ENCODE data around the gene CTDSPL. TPM values are rescaled to one million over a fixed set of nuclear protein-coding genes. Genes with fewer than 3 reads are reported as not detected.
A peak's percentile ranks its signal among the peaks of the same experiment; 100 is the strongest.

The CTDSPL gene
- total RNA-seq, 1 donor from 2014 or later = 72.7 TPM

DNA sequence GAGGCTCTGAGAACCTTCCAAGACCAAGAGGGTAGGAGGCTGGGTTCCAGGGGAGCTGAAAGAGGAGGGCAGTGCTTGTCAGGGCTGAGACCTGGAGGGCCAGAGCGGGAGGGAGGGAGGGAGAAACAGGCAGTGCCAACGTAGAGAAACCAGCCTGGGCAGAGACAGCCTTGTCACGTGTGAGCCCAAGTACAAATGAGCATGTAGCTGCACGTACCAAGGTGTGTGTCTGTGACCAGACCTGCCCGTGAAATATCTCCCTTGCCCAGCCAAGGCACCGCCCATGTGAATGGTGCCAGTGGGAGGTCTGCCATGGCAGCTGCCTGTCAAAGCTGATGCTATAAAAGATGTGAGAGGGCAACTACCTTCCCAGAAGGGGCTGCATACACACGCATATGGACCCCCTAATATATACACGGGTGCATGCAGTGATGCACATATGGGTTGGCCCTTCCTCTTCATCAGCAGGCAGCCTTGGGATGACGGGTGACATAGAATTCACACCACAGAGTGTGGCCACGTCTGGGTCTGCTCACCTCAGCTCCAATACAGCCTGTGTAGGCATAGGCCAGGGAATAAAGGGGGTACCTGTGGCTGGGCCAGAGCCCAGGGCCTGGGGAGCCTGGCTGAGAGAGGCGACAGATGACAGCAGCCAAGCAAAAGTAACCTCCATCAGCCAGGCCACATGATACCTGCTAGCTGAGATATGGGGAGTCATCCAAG is 7.8 kb upstream of the CTDSPL start:
- Mint-ChIP-seq H3K9me3 (no peaks in the 10 kb centered on the region), H3K27ac (no peak overlapping the region), H3K4me1 (ENCODE audit: unreplicated experiment) (peaks cover 4% of the 10 kb centered on the region)

GRCh38 chr3:37855363-37855970 is 6.2 kb upstream of the CTDSPL start:
- H3K27me3 Mint-ChIP-seq = no peaks in the 10 kb centered on the region
- H3K36me3 Mint-ChIP-seq = peaks cover 4% of the 10 kb centered on the region
- H3K9me3 Mint-ChIP-seq = no peaks in the 10 kb centered on the region
- TF ChIP-seq, protein P1, sequence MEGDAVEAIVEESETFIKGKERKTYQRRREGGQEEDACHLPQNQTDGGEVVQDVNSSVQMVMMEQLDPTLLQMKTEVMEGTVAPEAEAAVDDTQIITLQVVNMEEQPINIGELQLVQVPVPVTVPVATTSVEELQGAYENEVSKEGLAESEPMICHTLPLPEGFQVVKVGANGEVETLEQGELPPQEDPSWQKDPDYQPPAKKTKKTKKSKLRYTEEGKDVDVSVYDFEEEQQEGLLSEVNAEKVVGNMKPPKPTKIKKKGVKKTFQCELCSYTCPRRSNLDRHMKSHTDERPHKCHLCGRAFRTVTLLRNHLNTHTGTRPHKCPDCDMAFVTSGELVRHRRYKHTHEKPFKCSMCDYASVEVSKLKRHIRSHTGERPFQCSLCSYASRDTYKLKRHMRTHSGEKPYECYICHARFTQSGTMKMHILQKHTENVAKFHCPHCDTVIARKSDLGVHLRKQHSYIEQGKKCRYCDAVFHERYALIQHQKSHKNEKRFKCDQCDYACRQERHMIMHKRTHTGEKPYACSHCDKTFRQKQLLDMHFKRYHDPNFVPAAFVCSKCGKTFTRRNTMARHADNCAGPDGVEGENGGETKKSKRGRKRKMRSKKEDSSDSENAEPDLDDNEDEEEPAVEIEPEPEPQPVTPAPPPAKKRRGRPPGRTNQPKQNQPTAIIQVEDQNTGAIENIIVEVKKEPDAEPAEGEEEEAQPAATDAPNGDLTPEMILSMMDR (conservative IDR thresholded peaks at IDR 0.05) = peak; percentile 95
- peak overlapping the region; percentile 21 for H3K4me3 Mint-ChIP-seq
- H3K4me1 Mint-ChIP-seq (ENCODE audit: unreplicated experiment) = peaks cover 4% of the 10 kb centered on the region
- peak; percentile 86 for DNase-seq (ENCODE audit: extremely low spot score, unreplicated experiment)
- H3K27ac Mint-ChIP-seq = peak overlapping the region; percentile 7

More for the DNA sequence above, 7.8 kb upstream of the CTDSPL start:
- Mint-ChIP-seq H3K27me3 (no peaks in the 10 kb centered on the region), H3K36me3 (peaks cover 7% of the 10 kb centered on the region), H3K4me3 (no peak overlapping the region)
- TF ChIP-seq, protein P1 (conservative IDR thresholded peaks at IDR 0.05) = no peak
- no peak for DNase-seq (ENCODE audit: extremely low spot score, unreplicated experiment)

DNA sequence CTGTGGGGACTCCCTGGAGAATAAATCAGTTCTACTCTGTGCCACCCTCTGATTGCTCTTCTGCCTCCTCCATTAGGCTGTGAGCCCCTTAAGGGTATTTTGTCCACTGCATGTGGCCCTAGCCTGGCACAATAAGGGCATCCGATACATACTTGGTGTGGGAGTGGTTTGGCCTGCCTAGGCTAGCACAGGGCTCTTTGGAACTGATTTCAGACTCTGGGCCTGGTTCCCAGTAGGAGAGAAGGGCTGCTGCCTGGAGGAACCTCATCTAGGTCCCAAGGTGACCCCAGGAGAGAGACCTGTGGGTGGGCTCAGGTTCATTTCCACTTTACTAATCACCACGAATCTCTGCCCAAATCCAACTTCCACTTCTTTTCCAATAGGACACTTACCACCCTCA is 5.3 kb upstream of the CTDSPL start:
- DNase-seq (ENCODE audit: extremely low spot score, unreplicated experiment) = no peak
- H3K4me3 Mint-ChIP-seq = no peak overlapping the region
- H3K4me1 Mint-ChIP-seq (ENCODE audit: unreplicated experiment) = peaks cover 4% of the 10 kb centered on the region
- peaks cover 4% of the 10 kb centered on the region for H3K36me3 Mint-ChIP-seq
- TF ChIP-seq, protein P1 (conservative IDR thresholded peaks at IDR 0.05) = no peak
- no peaks in the 10 kb centered on the region for H3K27me3 Mint-ChIP-seq
- H3K9me3 Mint-ChIP-seq = no peaks in the 10 kb centered on the region
- H3K27ac Mint-ChIP-seq = no peak overlapping the region

DNA sequence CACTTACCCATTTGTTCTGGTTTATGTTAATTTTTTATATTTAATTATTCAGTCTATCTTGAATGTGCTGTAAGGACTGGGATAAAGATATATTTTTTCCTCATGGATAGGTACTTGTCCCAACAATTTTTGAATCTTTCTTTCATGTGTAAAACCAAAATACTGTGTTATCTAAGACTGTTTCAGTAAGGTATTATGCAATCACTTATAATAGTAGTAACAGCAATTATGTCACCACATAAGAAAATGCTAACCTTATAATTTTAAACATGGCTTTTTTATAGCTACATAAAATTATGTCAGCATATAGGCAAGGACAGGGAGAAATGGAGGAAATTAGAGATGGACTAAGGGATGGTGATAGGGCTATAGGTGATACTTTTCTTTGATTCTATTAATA is 2.9 kb upstream of the CTDSPL start:
- no peak overlapping the region for H3K4me3 Mint-ChIP-seq
- no peak overlapping the region for H3K27ac Mint-ChIP-seq
- no peaks in the 10 kb centered on the region for H3K27me3 Mint-ChIP-seq
- TF ChIP-seq, protein P1 (conservative IDR thresholded peaks at IDR 0.05) = no peak
- H3K9me3 Mint-ChIP-seq = no peaks in the 10 kb centered on the region
- H3K36me3 Mint-ChIP-seq = peaks cover 4% of the 10 kb centered on the region
- H3K4me1 Mint-ChIP-seq (ENCODE audit: unreplicated experiment) = peaks cover 16% of the 10 kb centered on the region
- DNase-seq (ENCODE audit: extremely low spot score, unreplicated experiment) = no peak

- Mint-ChIP-seq H3K4me3 (peak overlapping the region; percentile 52), H3K4me1 (ENCODE audit: unreplicated experiment) (peaks cover 22% of the 10 kb centered on the region), H3K9me3 (no peaks in the 10 kb centered on the region), H3K27me3 (no peaks in the 10 kb centered on the region), H3K27ac (no peak overlapping the region), H3K36me3 (peaks cover 4% of the 10 kb centered on the region)
- TF ChIP-seq, protein P1 (conservative IDR thresholded peaks at IDR 0.05) = no peak
- DNase-seq (ENCODE audit: extremely low spot score, unreplicated experiment) = no peak
These were observed 2.3 kb upstream of the CTDSPL start for GRCh38 chr3:37859354-37859753.

Measured in type B pancreatic cell (in vitro differentiated cells).